ENCODE data around the gene FAM111B.

DNA sequence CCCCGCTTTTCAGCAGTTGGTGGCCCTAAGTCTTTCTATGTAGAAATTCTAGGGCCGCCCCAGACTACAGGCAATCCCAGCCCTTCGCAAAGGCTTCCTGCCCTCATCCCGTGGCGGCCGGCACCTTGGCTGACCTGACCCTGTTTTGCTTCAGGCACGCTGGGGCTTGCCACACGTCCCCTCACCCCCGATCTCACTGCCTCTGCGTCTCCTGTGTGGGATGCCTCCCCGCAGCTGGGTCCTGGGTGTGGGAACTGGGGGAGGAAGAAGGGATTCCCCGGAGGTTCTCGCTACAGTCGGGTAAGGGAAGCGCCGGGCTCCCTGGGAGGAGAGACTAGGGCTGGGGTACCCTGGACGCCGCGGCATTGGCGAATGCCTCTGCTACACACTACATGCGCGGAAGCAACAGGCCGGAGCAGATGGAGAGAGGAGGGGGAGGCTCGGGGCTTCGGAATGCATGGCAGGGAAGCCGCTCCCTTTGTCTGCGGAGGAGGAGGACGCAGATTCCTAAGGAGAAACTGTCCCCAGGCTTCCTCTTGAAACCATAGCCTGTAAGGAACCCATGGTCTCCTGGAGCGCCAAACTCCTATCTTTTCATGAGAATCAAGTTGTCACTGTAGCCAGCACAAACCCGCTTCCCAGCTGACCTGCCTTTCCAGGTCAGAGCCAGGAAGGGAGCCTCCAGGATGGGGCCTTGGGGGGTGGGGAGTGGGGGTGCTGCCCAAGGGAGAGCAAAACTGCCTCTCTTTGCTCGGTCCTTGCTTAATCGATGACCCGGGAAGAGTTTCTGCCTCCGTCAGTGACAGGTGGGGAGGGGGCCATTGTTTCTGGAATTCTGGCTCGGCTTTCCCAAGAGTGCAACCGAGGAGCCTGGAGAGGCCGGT is 66.3 kb downstream of the FAM111B start:
- TF ChIP-seq EZH2 (IDR thresholded peaks at IDR 0.05; ENCODE audit: low read length, unreplicated experiment): no peak
- TF ChIP-seq, protein P1, sequence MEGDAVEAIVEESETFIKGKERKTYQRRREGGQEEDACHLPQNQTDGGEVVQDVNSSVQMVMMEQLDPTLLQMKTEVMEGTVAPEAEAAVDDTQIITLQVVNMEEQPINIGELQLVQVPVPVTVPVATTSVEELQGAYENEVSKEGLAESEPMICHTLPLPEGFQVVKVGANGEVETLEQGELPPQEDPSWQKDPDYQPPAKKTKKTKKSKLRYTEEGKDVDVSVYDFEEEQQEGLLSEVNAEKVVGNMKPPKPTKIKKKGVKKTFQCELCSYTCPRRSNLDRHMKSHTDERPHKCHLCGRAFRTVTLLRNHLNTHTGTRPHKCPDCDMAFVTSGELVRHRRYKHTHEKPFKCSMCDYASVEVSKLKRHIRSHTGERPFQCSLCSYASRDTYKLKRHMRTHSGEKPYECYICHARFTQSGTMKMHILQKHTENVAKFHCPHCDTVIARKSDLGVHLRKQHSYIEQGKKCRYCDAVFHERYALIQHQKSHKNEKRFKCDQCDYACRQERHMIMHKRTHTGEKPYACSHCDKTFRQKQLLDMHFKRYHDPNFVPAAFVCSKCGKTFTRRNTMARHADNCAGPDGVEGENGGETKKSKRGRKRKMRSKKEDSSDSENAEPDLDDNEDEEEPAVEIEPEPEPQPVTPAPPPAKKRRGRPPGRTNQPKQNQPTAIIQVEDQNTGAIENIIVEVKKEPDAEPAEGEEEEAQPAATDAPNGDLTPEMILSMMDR (conservative IDR thresholded peaks at IDR 0.05; ENCODE audit: low read depth, low read length): no peak
